Measurements from ENCODE around the gene ATXN7L1. TPM values are rescaled to one million over a fixed set of nuclear protein-coding genes. Genes with fewer than 3 reads are reported as not detected.

The ATXN7L1 gene
- total and polyA plus RNA-seq, 5 donors from 2014 or later = 25.8 to 78.9 (median 26.8) TPM

- H3K4me1 Mint-ChIP-seq = peaks cover 0 to 38% (median 21%) of the 10 kb centered on the region in 4 donors
- Histone ChIP-seq H3K9me3 (ENCODE audit: control insufficient read depth in 2 of 2, low read length in 2 of 2) (no peaks in the 10 kb centered on the region), H3K4me3 (ENCODE audit: low read depth, low read length) (no peak overlapping the region), H3K36me3 (ENCODE audit: control insufficient read depth, insufficient read depth, low read length) (peaks cover 24% of the 10 kb centered on the region), H3K27me3 (ENCODE audit: control insufficient read depth, insufficient read depth, low read length) (no peaks in the 10 kb centered on the region), H3K27ac (ENCODE audit: insufficient read depth, low read length, poor library complexity, severe bottlenecking) (no peak overlapping the region), H3K4me1 (ENCODE audit: control insufficient read depth, insufficient read depth, low read length, poor library complexity, severe bottlenecking) (no peaks in the 10 kb centered on the region)
- peaks cover 0 to 3% (median 0%) of the 10 kb centered on the region in 7 donors for H3K9me3 Mint-ChIP-seq
- ATAC-seq (ENCODE audit: low read depth in 2 of 2) = no peak
- H3K36me3 Mint-ChIP-seq = peaks cover 25% of the 10 kb centered on the region
- no peak for DNase-seq
- peak overlapping the region in 1 of 3 donors; percentile 20 for H3K27ac Mint-ChIP-seq
- no peak overlapping the region for H3K4me3 Mint-ChIP-seq
- H3K27me3 Mint-ChIP-seq = no peaks in the 10 kb centered on the region
Observed at GRCh38 chr7:105866102-105866801, 10.1 kb downstream of the ATXN7L1 start.

DNA sequence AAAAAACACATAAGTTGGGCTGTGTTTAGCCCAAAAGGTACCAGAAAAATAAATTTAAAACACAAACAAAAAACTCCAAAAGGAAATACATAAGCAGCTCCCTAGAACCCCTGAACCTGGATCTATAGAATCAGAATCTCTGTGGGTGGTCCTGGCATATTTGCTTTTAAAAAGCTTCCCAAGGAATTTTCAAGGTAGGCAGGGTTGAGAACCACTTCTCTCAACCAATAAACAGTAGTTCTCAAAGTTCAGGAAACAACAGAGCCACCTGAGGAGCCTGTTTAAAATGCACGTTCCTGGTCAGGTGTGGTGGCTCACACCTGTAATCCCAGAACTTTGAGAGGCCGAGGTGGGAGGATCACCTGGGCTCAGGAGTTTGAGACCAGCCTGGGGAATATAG lies 12.5 kb downstream of the ATXN7L1 start:
- ATAC-seq (ENCODE audit: low read depth in 2 of 2) (no peak), DNase-seq (no peak)
- H3K36me3 ChIP-seq (ENCODE audit: control insufficient read depth, insufficient read depth, low read length) = peaks cover 24% of the 10 kb centered on the region
- Mint-ChIP-seq H3K36me3 (peaks cover 29% of the 10 kb centered on the region), H3K4me3 (no peak overlapping the region), H3K4me1 (peaks cover 0 to 42% (median 28%) of the 10 kb centered on the region in 4 donors), H3K27me3 (no peaks in the 10 kb centered on the region), H3K9me3 (peaks cover 0 to 2% (median 0%) of the 10 kb centered on the region in 7 donors), H3K27ac (peak overlapping the region in 2 of 3 donors; percentile 7 to 42)
- no peak overlapping the region for H3K4me3 ChIP-seq (ENCODE audit: low read depth, low read length)
- H3K9me3 ChIP-seq (ENCODE audit: control insufficient read depth in 2 of 2, low read length in 2 of 2) = no peaks in the 10 kb centered on the region
- H3K27me3 ChIP-seq (ENCODE audit: control insufficient read depth, insufficient read depth, low read length) = no peaks in the 10 kb centered on the region
- no peak overlapping the region for H3K27ac ChIP-seq (ENCODE audit: insufficient read depth, low read length, poor library complexity, severe bottlenecking)
- no peaks in the 10 kb centered on the region for H3K4me1 ChIP-seq (ENCODE audit: control insufficient read depth, insufficient read depth, low read length, poor library complexity, severe bottlenecking)

- no peaks in the 10 kb centered on the region for H3K9me3 ChIP-seq (ENCODE audit: control insufficient read depth in 2 of 2, low read length in 2 of 2)
- peaks cover 6 to 48% (median 37%) of the 10 kb centered on the region in 4 donors for H3K4me1 Mint-ChIP-seq
- no peak overlapping the region for H3K4me3 Mint-ChIP-seq
- H3K4me1 ChIP-seq (ENCODE audit: control insufficient read depth, insufficient read depth, low read length, poor library complexity, severe bottlenecking) = peaks cover 8% of the 10 kb centered on the region
- no peaks in the 10 kb centered on the region for H3K27me3 ChIP-seq (ENCODE audit: control insufficient read depth, insufficient read depth, low read length)
- no peak overlapping the region for H3K27ac ChIP-seq (ENCODE audit: insufficient read depth, low read length, poor library complexity, severe bottlenecking)
- H3K36me3 Mint-ChIP-seq = peaks cover 26% of the 10 kb centered on the region
- H3K27ac Mint-ChIP-seq = peak overlapping the region in 1 of 3 donors; percentile 62
- no peak overlapping the region for H3K4me3 ChIP-seq (ENCODE audit: low read depth, low read length)
- no peaks in the 10 kb centered on the region for H3K27me3 Mint-ChIP-seq
- H3K36me3 ChIP-seq (ENCODE audit: control insufficient read depth, insufficient read depth, low read length) = peaks cover 19% of the 10 kb centered on the region
- ATAC-seq (ENCODE audit: low read depth in 2 of 2) = no peak
- DNase-seq = no peak
- H3K9me3 Mint-ChIP-seq = no peaks in the 10 kb centered on the region
Observed at GRCh38 chr7:105862770-105863169, 13.6 kb downstream of the ATXN7L1 start.

- peaks cover 13% of the 10 kb centered on the region for H3K4me1 ChIP-seq (ENCODE audit: control insufficient read depth, insufficient read depth, low read length, poor library complexity, severe bottlenecking)
- Mint-ChIP-seq H3K4me3 (no peak overlapping the region), H3K27me3 (no peaks in the 10 kb centered on the region), H3K27ac (no peak overlapping the region), H3K4me1 (peaks cover 11 to 53% (median 42%) of the 10 kb centered on the region in 4 donors), H3K36me3 (peaks cover 25% of the 10 kb centered on the region), H3K9me3 (no peaks in the 10 kb centered on the region)
- H3K36me3 ChIP-seq (ENCODE audit: control insufficient read depth, insufficient read depth, low read length) = peaks cover 15% of the 10 kb centered on the region
- no peak overlapping the region for H3K4me3 ChIP-seq (ENCODE audit: low read depth, low read length)
- no peaks in the 10 kb centered on the region for H3K27me3 ChIP-seq (ENCODE audit: control insufficient read depth, insufficient read depth, low read length)
- no peak overlapping the region for H3K27ac ChIP-seq (ENCODE audit: insufficient read depth, low read length, poor library complexity, severe bottlenecking)
- ATAC-seq (ENCODE audit: low read depth in 2 of 2) (no peak), DNase-seq (no peak)
- H3K9me3 ChIP-seq (ENCODE audit: control insufficient read depth in 2 of 2, low read length in 2 of 2) = no peaks in the 10 kb centered on the region
Observed at GRCh38 chr7:105862276-105862675, 14.1 kb downstream of the ATXN7L1 start.

- H3K27ac Mint-ChIP-seq = peak overlapping the region in 2 of 3 donors; percentile 64 to 71
- no peak overlapping the region for H3K4me3 Mint-ChIP-seq
- peaks cover 7% of the 10 kb centered on the region for H3K36me3 ChIP-seq (ENCODE audit: control insufficient read depth, insufficient read depth, low read length)
Observed at GRCh38 chr7:105861224-105861623, 15.2 kb downstream of the ATXN7L1 start.

GRCh38 chr7:105860793-105861192 lies 15.6 kb downstream of the ATXN7L1 start:
- Mint-ChIP-seq H3K4me3 (peak overlapping the region in 1 of 4 donors; percentile 42), H3K36me3 (peaks cover 19% of the 10 kb centered on the region), H3K9me3 (no peaks in the 10 kb centered on the region), H3K4me1 (peaks cover 16 to 57% (median 44%) of the 10 kb centered on the region in 4 donors), H3K27me3 (no peaks in the 10 kb centered on the region), H3K27ac (peak overlapping the region in 2 of 3 donors; percentile 64 to 71)
- Histone ChIP-seq H3K27ac (ENCODE audit: insufficient read depth, low read length, poor library complexity, severe bottlenecking) (no peak overlapping the region), H3K36me3 (ENCODE audit: control insufficient read depth, insufficient read depth, low read length) (peaks cover 2% of the 10 kb centered on the region), H3K4me1 (ENCODE audit: control insufficient read depth, insufficient read depth, low read length, poor library complexity, severe bottlenecking) (peaks cover 16% of the 10 kb centered on the region), H3K27me3 (ENCODE audit: control insufficient read depth, insufficient read depth, low read length) (no peaks in the 10 kb centered on the region), H3K9me3 (ENCODE audit: control insufficient read depth in 2 of 2, low read length in 2 of 2) (no peaks in the 10 kb centered on the region), H3K4me3 (ENCODE audit: low read depth, low read length) (no peak overlapping the region)
- no peak for DNase-seq
- no peak for ATAC-seq (ENCODE audit: low read depth in 2 of 2)

More at GRCh38 chr7:105861224-105861623, 15.2 kb downstream of the ATXN7L1 start:
- Histone ChIP-seq H3K4me1 (ENCODE audit: control insufficient read depth, insufficient read depth, low read length, poor library complexity, severe bottlenecking) (peaks cover 16% of the 10 kb centered on the region), H3K9me3 (ENCODE audit: control insufficient read depth in 2 of 2, low read length in 2 of 2) (no peaks in the 10 kb centered on the region), H3K4me3 (ENCODE audit: low read depth, low read length) (no peak overlapping the region), H3K27ac (ENCODE audit: insufficient read depth, low read length, poor library complexity, severe bottlenecking) (no peak overlapping the region), H3K27me3 (ENCODE audit: control insufficient read depth, insufficient read depth, low read length) (no peaks in the 10 kb centered on the region)
- Mint-ChIP-seq H3K4me1 (peaks cover 16 to 57% (median 46%) of the 10 kb centered on the region in 4 donors), H3K27me3 (no peaks in the 10 kb centered on the region), H3K9me3 (no peaks in the 10 kb centered on the region), H3K36me3 (peaks cover 21% of the 10 kb centered on the region)
- DNase-seq (no peak), ATAC-seq (ENCODE audit: low read depth in 2 of 2) (no peak)

DNA sequence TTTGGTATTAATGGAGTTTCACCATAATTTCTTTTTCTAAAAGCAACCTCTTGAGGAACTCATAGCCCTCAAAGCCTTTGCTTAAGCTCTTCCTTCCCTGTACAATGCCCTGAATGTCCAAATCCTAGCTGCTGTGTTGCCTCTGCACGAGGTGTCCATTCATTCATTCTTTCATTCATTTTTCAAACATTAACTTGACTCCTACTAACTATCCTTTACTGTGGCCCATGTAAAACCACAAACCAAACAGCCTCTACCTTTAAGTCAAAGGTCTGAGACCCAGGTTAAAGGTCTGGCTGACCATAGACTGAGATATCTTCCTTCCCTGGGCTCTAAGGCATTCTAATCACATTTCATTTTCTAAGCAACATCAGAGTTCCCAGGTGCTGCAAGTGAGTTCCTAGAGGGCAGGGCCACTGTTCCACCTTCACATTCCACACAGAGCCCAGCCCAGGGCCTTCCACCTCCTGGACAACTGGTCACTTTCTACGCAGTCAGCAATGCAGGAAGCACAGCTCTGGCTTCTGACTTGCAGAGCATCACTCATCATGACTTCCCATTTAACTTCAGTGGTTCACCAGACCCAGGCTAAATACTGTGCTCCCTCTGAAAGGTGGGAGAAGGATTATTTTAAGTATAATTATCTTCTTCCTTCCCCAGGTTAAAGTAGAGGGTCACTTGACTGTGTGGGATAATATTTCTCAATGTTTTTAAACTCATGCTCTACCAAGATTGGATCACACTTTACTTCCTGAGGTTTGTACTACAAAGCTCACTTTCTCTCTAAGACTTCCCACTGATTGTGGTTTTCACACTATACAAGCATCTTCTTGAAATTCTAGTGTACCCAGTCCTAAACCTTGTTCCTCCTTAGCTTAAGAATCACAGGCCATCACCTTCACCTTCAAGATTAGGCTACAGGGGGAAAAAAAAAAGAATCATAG lies 19.1 kb downstream of the ATXN7L1 start:
- no peaks in the 10 kb centered on the region for H3K9me3 Mint-ChIP-seq
- peak overlapping the region in 2 of 3 donors; percentile 0 to 68 for H3K27ac Mint-ChIP-seq
- H3K36me3 Mint-ChIP-seq = peaks cover 18% of the 10 kb centered on the region
- H3K4me3 Mint-ChIP-seq = peak overlapping the region; percentile 16 to 54 (median 22)
- no peaks in the 10 kb centered on the region for H3K27me3 Mint-ChIP-seq
- DNase-seq = no peak
- H3K4me1 Mint-ChIP-seq = peaks cover 16 to 69% (median 50%) of the 10 kb centered on the region in 4 donors
- Histone ChIP-seq H3K27ac (ENCODE audit: insufficient read depth, low read length, poor library complexity, severe bottlenecking) (no peak overlapping the region), H3K4me1 (ENCODE audit: control insufficient read depth, insufficient read depth, low read length, poor library complexity, severe bottlenecking) (peaks cover 33% of the 10 kb centered on the region), H3K9me3 (ENCODE audit: control insufficient read depth in 2 of 2, low read length in 2 of 2) (no peaks in the 10 kb centered on the region), H3K4me3 (ENCODE audit: low read depth, low read length) (peak overlapping the region; percentile 4), H3K36me3 (ENCODE audit: control insufficient read depth, insufficient read depth, low read length) (no peaks in the 10 kb centered on the region), H3K27me3 (ENCODE audit: control insufficient read depth, insufficient read depth, low read length) (no peaks in the 10 kb centered on the region)
- peak in 1 of 2 donors; percentile 43 for ATAC-seq (ENCODE audit: low read depth in 2 of 2)

Measured in CD4-positive, CD25-positive, alpha-beta regulatory T cell (primary cell).